Osteocyte (in vitro differentiated cells): ENCODE measurements around the gene GLTPD2. TPM values are rescaled to one million over a fixed set of nuclear protein-coding genes. Genes with fewer than 3 reads are reported as not detected.

Experiments
- DNase-seq: peaks from one replicate; pipeline ENCODE4 v3.0.0; 2021; ENCODE audit warnings: mixed read lengths; ENCODE audit not compliant: unreplicated experiment; ENCODE audit errors: extremely low spot score
- H3K27ac Mint-ChIP-seq: one replicate; pipeline ENCODE4 v1.8.0; 2021; ENCODE audit warnings: mild to moderate bottlenecking, mixed read lengths; ENCODE audit not compliant: unreplicated experiment
- H3K27me3 Mint-ChIP-seq: one replicate; pipeline ENCODE4 v1.8.0; 2021; ENCODE audit warnings: mixed read lengths; ENCODE audit not compliant: unreplicated experiment
- H3K36me3 Mint-ChIP-seq: one replicate; pipeline ENCODE4 v1.8.0; 2021; ENCODE audit warnings: mixed read lengths; ENCODE audit not compliant: unreplicated experiment
- H3K4me1 Mint-ChIP-seq: one replicate; pipeline ENCODE4 v1.8.0; 2021; ENCODE audit warnings: mixed read lengths; ENCODE audit not compliant: unreplicated experiment
- H3K4me3 Mint-ChIP-seq: one replicate; pipeline ENCODE4 v1.8.0; 2021; ENCODE audit warnings: mild to moderate bottlenecking, moderate library complexity, mixed read lengths; ENCODE audit not compliant: unreplicated experiment
- H3K9me3 Mint-ChIP-seq: one replicate; pipeline ENCODE4 v1.8.0; 2021; ENCODE audit warnings: mixed read lengths; ENCODE audit not compliant: unreplicated experiment
- total RNA-seq: library from RNA; stranded (reverse); gene quantifications from 2 replicates; pipeline ENCODE4 v1.2.1, GENCODE V29; 2021
- TF ChIP-seq, protein P1 (sequence below): fragments of 200-600 bp; sonication (generic); IDR thresholded peaks from 2 replicates; pipeline ENCODE4 v1.5.0; 2021; ENCODE audit warnings: antibody characterized with exemption, mild to moderate bottlenecking, moderate library complexity

The GLTPD2 gene
- total RNA-seq, 1 donor from 2014 or later, result not detected

GRCh38 chr17:4807605-4808377 is 19.0 kb downstream of the GLTPD2 start:
- TF ChIP-seq, protein P1, sequence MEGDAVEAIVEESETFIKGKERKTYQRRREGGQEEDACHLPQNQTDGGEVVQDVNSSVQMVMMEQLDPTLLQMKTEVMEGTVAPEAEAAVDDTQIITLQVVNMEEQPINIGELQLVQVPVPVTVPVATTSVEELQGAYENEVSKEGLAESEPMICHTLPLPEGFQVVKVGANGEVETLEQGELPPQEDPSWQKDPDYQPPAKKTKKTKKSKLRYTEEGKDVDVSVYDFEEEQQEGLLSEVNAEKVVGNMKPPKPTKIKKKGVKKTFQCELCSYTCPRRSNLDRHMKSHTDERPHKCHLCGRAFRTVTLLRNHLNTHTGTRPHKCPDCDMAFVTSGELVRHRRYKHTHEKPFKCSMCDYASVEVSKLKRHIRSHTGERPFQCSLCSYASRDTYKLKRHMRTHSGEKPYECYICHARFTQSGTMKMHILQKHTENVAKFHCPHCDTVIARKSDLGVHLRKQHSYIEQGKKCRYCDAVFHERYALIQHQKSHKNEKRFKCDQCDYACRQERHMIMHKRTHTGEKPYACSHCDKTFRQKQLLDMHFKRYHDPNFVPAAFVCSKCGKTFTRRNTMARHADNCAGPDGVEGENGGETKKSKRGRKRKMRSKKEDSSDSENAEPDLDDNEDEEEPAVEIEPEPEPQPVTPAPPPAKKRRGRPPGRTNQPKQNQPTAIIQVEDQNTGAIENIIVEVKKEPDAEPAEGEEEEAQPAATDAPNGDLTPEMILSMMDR, result no peak
- Mint-ChIP-seq H3K27me3 (no peaks in the 10 kb centered on the region), H3K4me3 (peak overlapping the region; percentile 79), H3K36me3 (peaks cover 13% of the 10 kb centered on the region), H3K9me3 (no peaks in the 10 kb centered on the region), H3K4me1 (peaks cover 21% of the 10 kb centered on the region), H3K27ac (peak overlapping the region; percentile 44)
- no peak for DNase-seq

- no peaks in the 10 kb centered on the region for H3K27me3 Mint-ChIP-seq
- H3K4me3 Mint-ChIP-seq, result peak overlapping the region; percentile 79
- H3K27ac Mint-ChIP-seq, result peak overlapping the region; percentile 47
- H3K9me3 Mint-ChIP-seq, result no peaks in the 10 kb centered on the region
- DNase-seq, result no peak
- TF ChIP-seq, protein P1, result no peak
- H3K36me3 Mint-ChIP-seq, result peaks cover 14% of the 10 kb centered on the region
- peaks cover 21% of the 10 kb centered on the region for H3K4me1 Mint-ChIP-seq
These were observed 19.6 kb downstream of the GLTPD2 start for GRCh38 chr17:4808378-4808767.

GRCh38 chr17:4810696-4811290 is 22.0 kb downstream of the GLTPD2 start:
- peaks cover 16% of the 10 kb centered on the region for H3K36me3 Mint-ChIP-seq
- H3K9me3 Mint-ChIP-seq, result no peaks in the 10 kb centered on the region
- no peak overlapping the region for H3K27ac Mint-ChIP-seq
- no peak overlapping the region for H3K4me3 Mint-ChIP-seq
- peaks cover 21% of the 10 kb centered on the region for H3K4me1 Mint-ChIP-seq
- DNase-seq, result no peak
- no peaks in the 10 kb centered on the region for H3K27me3 Mint-ChIP-seq
- TF ChIP-seq, protein P1, result no peak

DNA sequence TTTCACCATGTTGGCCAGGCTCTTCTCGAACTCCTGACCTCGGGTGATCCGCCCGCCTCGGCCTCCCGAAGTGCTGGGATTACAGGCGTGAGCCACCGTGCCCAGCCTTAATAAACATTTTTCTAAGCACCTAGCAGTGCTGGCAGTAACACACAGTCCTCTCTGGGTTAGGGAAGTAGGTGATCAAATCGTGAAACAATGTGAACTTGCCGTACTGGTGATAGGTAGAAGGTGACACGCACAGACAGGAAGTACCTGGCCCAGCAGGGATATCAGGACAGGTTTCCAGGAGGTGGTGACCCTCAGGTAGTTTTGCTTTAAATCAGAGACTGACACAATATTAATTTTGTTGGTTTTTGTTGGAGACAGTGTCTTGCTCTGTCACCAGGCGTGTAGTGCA is 22.7 kb downstream of the GLTPD2 start:
- TF ChIP-seq, protein P1, result no peak
- peaks cover 15% of the 10 kb centered on the region for H3K4me1 Mint-ChIP-seq
- DNase-seq, result no peak
- H3K9me3 Mint-ChIP-seq, result no peaks in the 10 kb centered on the region
- no peaks in the 10 kb centered on the region for H3K27me3 Mint-ChIP-seq
- H3K27ac Mint-ChIP-seq, result no peak overlapping the region
- peaks cover 19% of the 10 kb centered on the region for H3K36me3 Mint-ChIP-seq
- no peak overlapping the region for H3K4me3 Mint-ChIP-seq

- no peak overlapping the region for H3K4me3 Mint-ChIP-seq
- no peaks in the 10 kb centered on the region for H3K27me3 Mint-ChIP-seq
- DNase-seq, result no peak
- H3K9me3 Mint-ChIP-seq, result no peaks in the 10 kb centered on the region
- TF ChIP-seq, protein P1, result no peak
- H3K36me3 Mint-ChIP-seq, result peaks cover 20% of the 10 kb centered on the region
- H3K27ac Mint-ChIP-seq, result no peak overlapping the region
- H3K4me1 Mint-ChIP-seq, result peaks cover 13% of the 10 kb centered on the region
These were observed 23.9 kb downstream of the GLTPD2 start for GRCh38 chr17:4812690-4813089.
